ENCODE results near the gene CNPPD1. TPM values are rescaled to one million over a fixed set of nuclear protein-coding genes. Genes with fewer than 3 reads are reported as not detected.

Gene CNPPD1
- total RNA-seq, 1 donor from 2014 or later = 37.8 TPM

DNA sequence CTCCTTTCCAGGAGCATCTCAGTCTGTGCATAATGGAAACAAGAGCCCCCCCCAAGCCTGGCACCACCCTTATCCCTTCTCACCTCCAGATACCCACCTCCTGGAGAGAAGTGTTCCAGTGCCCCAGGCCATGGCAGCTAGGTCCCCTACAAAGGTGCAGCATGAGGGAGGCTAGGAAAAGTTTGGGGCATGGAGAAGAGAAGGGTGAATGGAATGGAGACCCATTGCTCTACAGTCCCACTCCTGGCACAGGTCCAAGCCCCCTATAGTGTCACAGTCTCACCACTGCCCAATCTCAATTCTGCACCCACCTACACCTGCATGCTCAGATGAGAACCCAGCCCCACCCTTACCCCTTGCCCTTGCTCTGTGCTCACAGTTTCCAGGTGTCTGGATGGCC lies 7.8 kb downstream of the CNPPD1 start:
- Mint-ChIP-seq H3K27ac (no peak overlapping the region), H3K36me3 (peaks cover 6% of the 10 kb centered on the region), H3K4me3 (no peak overlapping the region), H3K27me3 (no peaks in the 10 kb centered on the region), H3K4me1 (ENCODE audit: unreplicated experiment) (no peaks in the 10 kb centered on the region), H3K9me3 (no peaks in the 10 kb centered on the region)
- DNase-seq (ENCODE audit: extremely low spot score, unreplicated experiment) = no peak
- TF ChIP-seq, protein P1, sequence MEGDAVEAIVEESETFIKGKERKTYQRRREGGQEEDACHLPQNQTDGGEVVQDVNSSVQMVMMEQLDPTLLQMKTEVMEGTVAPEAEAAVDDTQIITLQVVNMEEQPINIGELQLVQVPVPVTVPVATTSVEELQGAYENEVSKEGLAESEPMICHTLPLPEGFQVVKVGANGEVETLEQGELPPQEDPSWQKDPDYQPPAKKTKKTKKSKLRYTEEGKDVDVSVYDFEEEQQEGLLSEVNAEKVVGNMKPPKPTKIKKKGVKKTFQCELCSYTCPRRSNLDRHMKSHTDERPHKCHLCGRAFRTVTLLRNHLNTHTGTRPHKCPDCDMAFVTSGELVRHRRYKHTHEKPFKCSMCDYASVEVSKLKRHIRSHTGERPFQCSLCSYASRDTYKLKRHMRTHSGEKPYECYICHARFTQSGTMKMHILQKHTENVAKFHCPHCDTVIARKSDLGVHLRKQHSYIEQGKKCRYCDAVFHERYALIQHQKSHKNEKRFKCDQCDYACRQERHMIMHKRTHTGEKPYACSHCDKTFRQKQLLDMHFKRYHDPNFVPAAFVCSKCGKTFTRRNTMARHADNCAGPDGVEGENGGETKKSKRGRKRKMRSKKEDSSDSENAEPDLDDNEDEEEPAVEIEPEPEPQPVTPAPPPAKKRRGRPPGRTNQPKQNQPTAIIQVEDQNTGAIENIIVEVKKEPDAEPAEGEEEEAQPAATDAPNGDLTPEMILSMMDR (conservative IDR thresholded peaks at IDR 0.05) = no peak

DNA sequence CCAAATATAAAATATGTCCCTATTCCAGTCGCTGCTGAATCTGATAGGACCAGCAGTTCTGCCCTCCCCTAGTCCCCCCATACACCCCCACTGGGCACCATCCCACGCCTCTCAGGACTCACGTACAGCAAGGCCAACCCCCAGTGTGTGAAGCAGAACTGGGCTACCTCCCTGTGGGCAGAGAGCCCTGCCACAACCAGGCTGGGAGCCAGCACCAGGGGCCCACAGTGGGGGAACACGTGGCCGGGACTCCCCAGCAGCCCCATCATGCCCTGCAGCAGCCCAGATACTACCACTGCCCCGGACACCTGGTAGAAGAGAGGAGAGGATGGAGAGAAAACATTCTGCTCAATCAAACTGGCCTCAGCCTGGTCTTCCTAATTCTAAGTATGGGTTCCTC lies 8.2 kb downstream of the CNPPD1 start:
- DNase-seq (ENCODE audit: extremely low spot score, unreplicated experiment) = no peak
- TF ChIP-seq, protein P1 (conservative IDR thresholded peaks at IDR 0.05) = no peak
- Mint-ChIP-seq H3K4me1 (ENCODE audit: unreplicated experiment) (no peaks in the 10 kb centered on the region), H3K27me3 (no peaks in the 10 kb centered on the region), H3K36me3 (peaks cover 6% of the 10 kb centered on the region), H3K4me3 (no peak overlapping the region), H3K27ac (no peak overlapping the region), H3K9me3 (no peaks in the 10 kb centered on the region)

DNA sequence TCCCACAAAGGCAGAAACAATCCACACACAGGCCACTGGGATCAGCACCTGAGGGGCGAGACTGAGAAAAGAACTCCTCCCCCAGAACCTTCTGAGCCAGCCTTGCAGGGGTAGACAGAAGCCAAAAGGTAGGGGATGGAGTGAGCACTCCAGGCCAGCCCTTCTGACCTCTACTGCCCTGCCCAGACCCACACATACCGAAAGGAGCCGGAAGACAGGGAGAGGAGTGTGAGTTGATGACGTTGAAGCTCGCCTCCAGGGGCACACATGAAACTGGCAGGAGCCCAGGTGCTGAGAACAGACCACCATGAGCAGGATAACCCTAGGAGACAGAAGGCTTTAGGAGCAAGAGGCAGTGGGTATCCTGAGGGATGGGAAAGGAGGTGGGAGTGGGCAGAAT lies 8.7 kb downstream of the CNPPD1 start:
- Mint-ChIP-seq H3K4me3 (no peak overlapping the region), H3K9me3 (no peaks in the 10 kb centered on the region), H3K4me1 (ENCODE audit: unreplicated experiment) (no peaks in the 10 kb centered on the region), H3K27me3 (no peaks in the 10 kb centered on the region), H3K27ac (no peak overlapping the region), H3K36me3 (peaks cover 6% of the 10 kb centered on the region)
- DNase-seq (ENCODE audit: extremely low spot score, unreplicated experiment) = no peak
- TF ChIP-seq, protein P1 (conservative IDR thresholded peaks at IDR 0.05) = no peak

DNA sequence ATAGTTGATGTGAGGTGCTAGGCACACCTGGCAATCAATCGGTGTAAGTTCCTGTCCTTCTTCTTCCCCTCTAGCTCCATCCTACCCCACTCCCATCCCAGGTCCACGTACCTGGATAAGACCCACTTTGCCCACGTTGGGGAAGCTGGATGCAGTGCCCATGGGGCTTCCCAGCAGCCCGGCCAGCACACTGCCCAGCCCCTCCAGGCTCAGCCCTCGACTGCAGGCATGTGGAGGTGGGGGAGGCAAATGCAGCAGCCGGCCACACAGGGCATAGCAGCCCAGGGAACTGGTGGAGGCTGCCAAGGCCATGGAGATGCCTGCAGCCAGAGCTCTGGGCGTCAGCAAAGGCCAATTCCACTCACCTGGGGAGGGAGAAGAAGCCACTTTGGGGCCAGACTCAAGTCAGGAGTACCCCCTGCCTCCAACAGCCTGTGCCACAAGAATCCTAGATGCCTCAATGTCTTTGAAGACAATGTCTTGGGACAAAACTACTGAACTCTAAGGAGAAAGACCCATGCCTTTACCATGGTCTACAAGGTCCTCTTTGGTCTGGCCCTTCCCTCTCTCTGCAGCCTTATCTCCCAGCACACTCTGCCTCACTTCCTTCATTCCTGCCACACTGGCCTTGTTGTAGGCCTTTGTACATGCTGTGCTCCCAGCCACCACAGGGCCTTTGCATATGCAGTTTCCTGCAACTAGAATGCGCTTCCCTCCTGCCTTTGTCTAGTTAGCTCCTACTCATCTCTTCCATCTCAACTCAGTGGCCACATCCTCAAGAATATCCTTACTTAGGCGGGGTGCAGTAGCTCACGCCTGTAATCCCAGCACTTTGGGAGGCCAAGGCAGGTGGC lies 11.4 kb downstream of the CNPPD1 start:
- Mint-ChIP-seq H3K9me3 (no peaks in the 10 kb centered on the region), H3K27me3 (no peaks in the 10 kb centered on the region), H3K4me1 (ENCODE audit: unreplicated experiment) (peaks cover 9% of the 10 kb centered on the region), H3K27ac (no peak overlapping the region), H3K36me3 (no peaks in the 10 kb centered on the region), H3K4me3 (no peak overlapping the region)
- no peak for DNase-seq (ENCODE audit: extremely low spot score, unreplicated experiment)
- TF ChIP-seq, protein P1 (conservative IDR thresholded peaks at IDR 0.05) = no peak

DNA sequence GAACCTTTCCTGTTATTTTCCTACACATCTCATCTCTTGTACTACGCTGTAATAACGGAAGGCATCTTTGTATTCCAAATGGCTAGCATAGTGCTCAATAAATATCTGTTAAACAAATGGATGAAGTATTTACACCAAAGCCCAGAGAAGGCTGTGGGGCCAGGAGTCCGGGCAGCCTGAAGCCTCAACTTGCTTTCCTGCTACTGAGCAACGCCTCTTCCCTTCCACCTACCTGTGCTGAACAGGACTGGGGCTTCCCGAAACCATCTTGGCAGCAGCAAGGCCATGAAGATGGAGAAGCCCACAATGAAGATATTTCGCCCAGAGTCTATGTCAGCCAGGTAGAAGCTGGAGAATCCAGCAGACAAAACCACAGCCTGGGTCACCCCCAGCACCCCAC lies 13.6 kb downstream of the CNPPD1 start:
- TF ChIP-seq, protein P1 (conservative IDR thresholded peaks at IDR 0.05) = no peak
- no peak for DNase-seq (ENCODE audit: extremely low spot score, unreplicated experiment)
- peaks cover 21% of the 10 kb centered on the region for H3K4me1 Mint-ChIP-seq (ENCODE audit: unreplicated experiment)
- H3K4me3 Mint-ChIP-seq = no peak overlapping the region
- H3K9me3 Mint-ChIP-seq = no peaks in the 10 kb centered on the region
- no peaks in the 10 kb centered on the region for H3K36me3 Mint-ChIP-seq
- H3K27ac Mint-ChIP-seq = no peak overlapping the region
- H3K27me3 Mint-ChIP-seq = no peaks in the 10 kb centered on the region
